T-helper 9 cell (primary cell): ENCODE data around the gene CAMK2D.

ENCODE experiments used
- DNase-seq: peaks from one replicate; pipeline ENCODE4 v3.0.0-alpha.2; 2020

The CAMK2D gene

DNA sequence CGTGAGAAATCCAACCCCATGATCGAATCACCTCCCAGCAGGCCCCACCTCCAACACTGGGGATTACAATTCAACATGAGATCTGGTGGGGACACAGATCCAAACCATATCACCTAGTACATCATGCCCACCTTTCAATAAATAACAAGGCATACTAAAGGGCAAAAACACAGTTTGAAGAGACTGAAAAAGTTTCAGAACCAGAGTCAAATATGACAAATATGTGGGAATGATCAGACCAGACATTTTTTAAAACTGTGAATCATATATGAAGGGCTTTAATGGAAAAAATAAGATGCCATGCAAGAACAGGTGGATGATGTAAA lies 167.3 kb downstream of the CAMK2D start:
- no peak for DNase-seq

- DNase-seq: no peak
Measured at GRCh38 chr4:113593400-113594230, 167.9 kb downstream of the CAMK2D start.

DNA sequence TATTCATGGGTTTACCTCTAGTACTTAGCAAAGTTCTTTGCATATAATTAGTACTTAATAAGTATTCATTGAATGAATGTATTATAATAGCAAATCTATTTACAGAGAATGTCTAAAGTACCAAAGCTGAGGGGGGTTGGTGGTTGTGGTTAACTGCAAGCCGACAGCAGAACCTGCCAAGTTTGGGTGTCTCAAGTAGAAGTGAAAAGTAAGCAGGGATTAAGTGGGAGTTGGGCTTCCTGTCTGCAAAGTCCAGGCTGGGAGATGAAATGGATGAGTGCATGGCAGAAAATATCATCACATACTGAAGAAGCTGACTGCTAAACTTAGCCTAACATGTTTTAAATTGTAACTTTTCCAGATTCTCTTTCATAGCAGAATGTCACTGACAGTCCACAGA lies 169.6 kb downstream of the CAMK2D start:
- no peak for DNase-seq

- no peak for DNase-seq
Measured at GRCh38 chr4:113588895-113589668, 172.5 kb downstream of the CAMK2D start.

DNA sequence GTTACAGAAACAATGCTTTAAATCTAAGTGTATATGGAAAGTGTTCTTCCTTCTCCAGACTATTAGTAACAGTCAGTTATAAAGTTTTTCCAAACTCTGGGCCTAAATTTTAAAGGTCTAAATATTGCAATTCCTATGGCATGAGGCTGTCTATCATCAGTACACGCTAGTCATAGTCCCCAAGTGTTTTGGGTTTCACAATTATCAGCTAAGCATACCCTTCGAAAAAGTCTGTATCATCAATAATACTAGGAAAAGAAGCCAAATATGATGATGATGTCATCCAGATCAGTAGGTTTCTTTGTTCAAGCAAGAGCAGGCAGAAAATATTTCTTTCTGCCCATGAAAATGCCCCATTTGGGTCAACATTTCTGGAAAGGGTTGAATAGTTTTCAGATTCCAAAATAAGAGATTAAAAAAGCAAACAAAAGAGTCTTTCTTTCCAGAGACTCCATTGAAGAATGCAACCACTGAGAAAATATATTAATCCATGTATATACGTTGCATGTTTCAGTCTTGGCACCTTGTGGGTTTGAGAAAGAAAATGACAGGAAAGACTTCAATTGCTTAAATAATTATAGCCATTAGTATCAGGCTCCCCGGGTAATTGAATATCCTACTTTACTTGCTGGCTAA lies 173.8 kb downstream of the CAMK2D start:
- DNase-seq: no peak

- no peak for DNase-seq
Measured at GRCh38 chr4:113587156-113587555, 174.4 kb downstream of the CAMK2D start.

DNA sequence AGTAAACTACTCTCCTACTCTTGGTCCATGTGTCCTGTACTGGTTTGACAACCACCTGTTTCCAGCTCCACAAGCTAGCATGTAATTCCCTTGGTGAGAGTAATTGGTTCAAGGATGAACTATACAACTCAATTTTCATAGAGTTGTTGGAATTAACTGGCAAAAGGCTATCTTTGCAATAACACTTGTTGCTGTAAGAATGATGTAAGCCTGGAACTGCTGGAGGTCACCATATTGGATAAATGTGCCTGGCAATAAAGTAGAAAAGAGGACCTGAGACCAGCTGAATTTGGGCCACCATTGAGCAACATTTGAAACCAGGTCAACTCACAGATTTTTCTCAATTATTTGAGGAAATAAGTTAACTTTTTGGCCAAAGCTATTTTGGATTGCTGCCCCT lies 175.5 kb downstream of the CAMK2D start:
- no peak for DNase-seq

GRCh38 chr4:113584407-113585150 lies 177.0 kb downstream of the CAMK2D start:
- no peak for DNase-seq

DNA sequence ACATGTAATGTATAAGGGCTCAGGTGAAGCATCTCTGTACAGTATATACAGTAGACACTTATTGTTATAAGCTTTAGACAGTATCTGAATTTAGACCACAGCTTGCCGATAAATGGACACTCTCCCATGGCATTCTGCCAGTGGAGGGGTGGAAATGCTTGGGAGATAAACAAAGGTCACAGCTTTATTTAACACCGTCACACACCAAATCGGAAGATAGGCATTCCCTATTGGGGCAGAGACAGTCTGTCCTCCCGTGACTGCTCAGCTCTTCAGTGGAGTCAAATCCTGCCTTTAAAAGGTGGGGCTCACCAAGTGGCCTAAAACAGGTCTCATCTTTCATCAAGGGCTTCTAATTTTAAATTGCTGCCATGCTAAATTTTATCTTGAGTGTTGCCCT lies 178.8 kb downstream of the CAMK2D start:
- no peak for DNase-seq

DNA sequence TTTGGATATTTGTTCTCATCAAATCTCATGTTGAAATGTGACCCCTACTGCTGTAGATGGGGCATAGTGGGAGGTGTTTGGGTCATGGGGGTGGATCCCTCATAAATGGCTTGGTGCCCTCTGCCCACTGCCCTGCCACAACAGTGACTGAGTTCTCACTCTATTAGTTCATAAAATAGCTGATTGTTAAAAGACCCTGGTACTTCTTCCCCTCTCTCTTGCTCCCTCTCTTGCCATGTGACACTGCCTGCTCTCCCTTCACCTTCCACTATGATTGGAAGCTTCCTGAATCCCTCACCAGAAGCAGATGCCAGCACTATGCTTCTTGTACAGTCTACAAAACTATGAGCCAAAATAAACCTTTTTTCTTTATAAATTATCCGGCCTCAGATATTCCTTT lies 182.2 kb downstream of the CAMK2D start:
- no peak for DNase-seq

GRCh38 chr4:113576947-113577678 lies 184.4 kb downstream of the CAMK2D start:
- no peak for DNase-seq

- no peak for DNase-seq
Measured at GRCh38 chr4:113575401-113575800, 186.1 kb downstream of the CAMK2D start.

DNA sequence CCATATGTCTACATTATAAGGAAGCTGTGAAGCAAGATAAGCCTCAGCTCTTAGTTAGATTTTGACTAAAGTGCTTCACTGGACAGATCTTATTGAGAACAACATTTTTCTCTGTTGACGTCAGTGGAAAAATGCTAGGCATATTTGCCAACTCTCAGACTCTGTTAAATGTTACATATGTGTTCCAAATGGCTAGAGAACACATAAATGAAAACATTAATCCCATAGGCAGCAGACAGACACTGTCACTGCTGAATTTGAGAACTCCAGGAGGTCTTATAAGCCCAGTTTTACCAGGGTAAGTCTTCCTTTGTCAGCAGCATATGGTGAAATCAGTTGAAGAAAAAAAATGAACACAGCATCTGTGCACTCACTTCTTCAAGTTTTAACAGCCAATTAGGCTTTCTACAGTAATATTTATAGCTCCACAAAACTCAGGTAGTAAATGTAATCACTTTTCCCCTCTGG lies 186.9 kb downstream of the CAMK2D start:
- DNase-seq: no peak

- DNase-seq: no peak
Measured at GRCh38 chr4:113572620-113573019, 188.9 kb downstream of the CAMK2D start.

- DNase-seq: no peak
Measured at GRCh38 chr4:113566015-113566795, 195.3 kb downstream of the CAMK2D start.

DNA sequence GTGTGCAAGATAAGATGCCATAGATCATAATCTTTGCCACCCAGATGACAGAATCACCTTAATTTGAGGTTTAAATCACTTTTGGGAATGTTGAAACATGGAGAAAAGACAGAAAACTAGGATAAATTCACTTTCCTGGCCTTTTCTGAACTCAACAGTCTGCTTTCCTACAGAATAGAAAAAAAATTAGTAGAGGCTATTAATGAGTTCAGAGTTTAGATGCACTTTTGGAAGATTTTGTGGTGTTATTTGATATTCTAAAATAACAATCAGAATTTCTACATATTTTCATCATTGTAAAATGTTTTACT lies 195.9 kb downstream of the CAMK2D start:
- DNase-seq: no peak

- no peak for DNase-seq
Measured at GRCh38 chr4:113564493-113564892, 197.0 kb downstream of the CAMK2D start.

DNA sequence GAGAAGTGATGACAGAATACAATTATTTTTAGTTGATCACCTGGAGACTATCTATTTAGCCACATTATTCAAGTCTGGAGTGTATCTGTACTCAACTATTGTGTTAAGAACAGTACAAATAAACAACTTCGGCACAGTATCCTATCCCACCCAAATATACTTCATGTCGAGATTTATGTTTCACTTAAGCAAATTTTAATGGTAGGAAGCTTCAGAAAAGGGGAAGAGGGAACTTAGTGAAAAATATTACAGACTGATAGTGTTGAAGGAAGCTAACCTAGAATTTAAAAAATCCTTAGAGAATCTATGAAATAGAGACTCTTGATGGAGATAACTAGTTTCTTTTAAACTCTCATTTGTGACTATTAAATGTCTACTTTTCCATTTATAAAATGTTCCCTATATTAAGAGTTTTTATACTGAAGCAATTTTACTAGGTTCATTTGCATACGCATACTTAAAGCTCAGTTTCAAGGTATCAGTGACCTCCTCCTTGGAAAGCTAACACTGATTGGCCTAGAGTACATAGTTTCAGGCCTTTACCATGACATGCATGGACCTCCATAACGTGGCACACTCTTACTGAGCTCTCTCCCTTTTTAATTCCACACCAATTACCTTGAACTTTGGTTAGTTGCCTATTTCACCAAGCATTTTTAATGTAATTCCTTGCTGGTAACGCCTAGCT lies 197.7 kb downstream of the CAMK2D start:
- no peak for DNase-seq

GRCh38 chr4:113561758-113562157 lies 199.8 kb downstream of the CAMK2D start:
- DNase-seq: no peak

DNA sequence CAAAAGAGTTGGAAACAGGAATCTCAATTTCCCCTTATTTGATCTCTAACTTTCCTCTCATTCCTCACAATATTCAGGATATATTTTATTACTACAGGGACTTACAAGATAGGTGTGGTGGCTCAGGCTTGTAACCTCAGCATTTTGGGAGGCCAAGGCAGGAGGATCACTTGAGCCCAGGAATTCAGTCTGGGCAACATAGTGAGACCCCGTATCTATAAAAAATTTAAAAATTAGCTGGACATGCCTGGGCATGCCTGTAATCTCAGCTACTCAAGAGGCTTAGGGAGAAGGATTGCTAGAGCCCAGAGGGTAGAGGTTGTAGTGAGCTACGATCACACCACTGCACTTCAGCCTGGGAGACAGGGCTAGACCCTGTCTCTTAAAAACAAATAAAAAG lies 200.4 kb downstream of the CAMK2D start:
- DNase-seq: no peak

DNA sequence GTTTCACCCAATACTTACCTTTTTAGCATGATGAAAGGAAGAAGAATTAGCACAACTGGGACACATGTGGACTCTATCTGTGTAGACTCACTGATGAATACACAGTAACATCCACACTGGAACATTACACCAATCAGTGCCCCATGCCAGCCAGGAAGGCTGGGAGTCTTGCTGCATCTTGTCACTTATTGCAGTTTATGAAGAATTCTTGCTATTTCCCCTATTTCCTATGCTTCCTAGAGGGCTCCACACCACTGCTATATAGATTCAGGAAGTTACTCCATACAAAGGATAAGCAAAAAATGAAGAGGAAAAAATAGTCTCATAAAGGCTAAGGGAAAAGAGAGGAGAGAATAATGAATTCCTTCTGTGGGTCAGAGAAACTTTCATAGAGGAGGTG lies 201.0 kb downstream of the CAMK2D start:
- no peak for DNase-seq
